ENCODE data around the gene BAG2.

GRCh38 chr6:57224769-57225515, 52.8 kb downstream of the BAG2 start:
- TF ChIP-seq ZNF18 (CRISPR knock-in tag; IDR thresholded peaks at IDR 0.05; ENCODE audit: insufficient replicate concordance) (no peak), FOSL1 (CRISPR knock-in tag; IDR thresholded peaks at IDR 0.05; ENCODE audit: borderline replicate concordance) (no peak), ZFP41 (CRISPR knock-in tag; IDR thresholded peaks at IDR 0.05; ENCODE audit: borderline replicate concordance) (no peak), CBX1 (IDR thresholded peaks at IDR 0.05; ENCODE audit: low read depth) (no peak), TOE1 (CRISPR knock-in tag; IDR thresholded peaks at IDR 0.05) (no peak), NFE2L1 (CRISPR knock-in tag; IDR thresholded peaks at IDR 0.05; ENCODE audit: borderline replicate concordance) (no peak)

Measured in HepG2 (cell line).